ENCODE measurements around the gene CARD11. TPM values are rescaled to one million over a fixed set of nuclear protein-coding genes. Genes with fewer than 3 reads are reported as not detected.

The CARD11 gene
- total RNA-seq, 4 donors from 2014 or later: 0.96 to 47.5 (median 6.6) TPM

GRCh38 chr7:2903682-2904162 is 139.9 kb downstream of the CARD11 start:
- H3K36me3 ChIP-seq: no peaks in the 10 kb centered on the region
- no peaks in the 10 kb centered on the region for H3K9me3 ChIP-seq
- no peak overlapping the region for H3K4me3 ChIP-seq
- in situ Hi-C loops (cut with MboI; ENCODE audit: low pct_ligation_motif_present in 1 of 4, low pct_unique_long_range_greater_than_20kb in 1 of 4, low sequenced_read_pairs in 3 of 4): no loop called here
- intact Hi-C loops (cut with DNase I; ENCODE audit: low total_unique reads): no loop called here
- H3K27me3 ChIP-seq: no peaks in the 10 kb centered on the region
- no peak overlapping the region for H3K27ac ChIP-seq
- whole genome bisulfite sequencing, 2 donors (ENCODE audit: low coverage in 1 of 2): 83% methylated on average over 13 of the region's 15 CpGs; no CpG with 5 or more reads in 1 of the 2 donors
- TF ChIP-seq CTCF (IDR thresholded peaks at IDR 0.05) (no peak), EP300 (IDR thresholded peaks at IDR 0.05; ENCODE audit: low read depth) (no peak), POLR2A (IDR thresholded peaks at IDR 0.05) (no peak), POLR2AphosphoS5 (IDR thresholded peaks at IDR 0.05) (no peak)
- no peak for DNase-seq
- no peaks in the 10 kb centered on the region for H3K4me1 ChIP-seq

GRCh38 chr7:2897023-2897422 is 146.6 kb downstream of the CARD11 start:
- no peak for DNase-seq
- no peak overlapping the region for H3K4me3 ChIP-seq
- H3K9me3 ChIP-seq: no peaks in the 10 kb centered on the region
- H3K27me3 ChIP-seq: peaks cover 12% of the 10 kb centered on the region
- 75 to 86% methylated on average over 2 to 13 of the region's 13 CpGs for WGBS, 2 donors (ENCODE audit: low coverage in 1 of 2)
- in situ Hi-C loops (cut with MboI; ENCODE audit: low pct_ligation_motif_present in 1 of 4, low pct_unique_long_range_greater_than_20kb in 1 of 4, low sequenced_read_pairs in 3 of 4): loop anchor here in 2 of 4 donors (10.0 to 25.0 kb wide), 2 partner anchors 240 to 248 kb away; no protein-coding TSS in a partner anchor
- intact Hi-C loops (cut with DNase I; ENCODE audit: low total_unique reads): no loop called here
- no peak for TF ChIP-seq EP300 (IDR thresholded peaks at IDR 0.05; ENCODE audit: low read depth)
- TF ChIP-seq POLR2AphosphoS5 (IDR thresholded peaks at IDR 0.05): no peak
- TF ChIP-seq POLR2A (IDR thresholded peaks at IDR 0.05): no peak
- no peak for TF ChIP-seq CTCF (IDR thresholded peaks at IDR 0.05)
- no peaks in the 10 kb centered on the region for H3K4me1 ChIP-seq
- H3K27ac ChIP-seq: no peak overlapping the region
- no peaks in the 10 kb centered on the region for H3K36me3 ChIP-seq

GRCh38 chr7:2896131-2896530 is 147.5 kb downstream of the CARD11 start:
- WGBS, 2 donors (ENCODE audit: low coverage in 1 of 2): 79% methylated on average over 10 of the region's 10 CpGs; no CpG with 5 or more reads in 1 of the 2 donors
- Histone ChIP-seq H3K4me1 (no peaks in the 10 kb centered on the region), H3K36me3 (no peaks in the 10 kb centered on the region), H3K27me3 (peaks cover 16% of the 10 kb centered on the region), H3K27ac (no peak overlapping the region), H3K4me3 (no peak overlapping the region), H3K9me3 (no peaks in the 10 kb centered on the region)
- in situ Hi-C loops (cut with MboI; ENCODE audit: low pct_ligation_motif_present in 1 of 4, low pct_unique_long_range_greater_than_20kb in 1 of 4, low sequenced_read_pairs in 3 of 4) (loop anchor here in 2 of 4 donors (10.0 to 25.0 kb wide), 2 partner anchors 241 to 249 kb away; no protein-coding TSS in a partner anchor), intact Hi-C loops (cut with DNase I; ENCODE audit: low total_unique reads) (no loop called here)
- DNase-seq: no peak
- no peak for TF ChIP-seq POLR2A (IDR thresholded peaks at IDR 0.05)
- TF ChIP-seq CTCF (IDR thresholded peaks at IDR 0.05): no peak
- TF ChIP-seq POLR2AphosphoS5 (IDR thresholded peaks at IDR 0.05): no peak
- no peak for TF ChIP-seq EP300 (IDR thresholded peaks at IDR 0.05; ENCODE audit: low read depth)

- intact Hi-C loops (cut with DNase I; ENCODE audit: low total_unique reads): no loop called here
- H3K9me3 ChIP-seq: no peaks in the 10 kb centered on the region
- no peak for TF ChIP-seq POLR2A (IDR thresholded peaks at IDR 0.05)
- TF ChIP-seq POLR2AphosphoS5 (IDR thresholded peaks at IDR 0.05): no peak
- no peak for TF ChIP-seq CTCF (IDR thresholded peaks at IDR 0.05)
- TF ChIP-seq EP300 (IDR thresholded peaks at IDR 0.05; ENCODE audit: low read depth): no peak
- in situ Hi-C loops (cut with MboI; ENCODE audit: low pct_ligation_motif_present in 1 of 4, low pct_unique_long_range_greater_than_20kb in 1 of 4, low sequenced_read_pairs in 3 of 4): loop anchor here in 2 of 4 donors (10.0 to 25.0 kb wide), 2 partner anchors 243 to 250 kb away; no protein-coding TSS in a partner anchor
- peaks cover 16% of the 10 kb centered on the region for H3K27me3 ChIP-seq
- DNase-seq: peak; percentile 55
- H3K36me3 ChIP-seq: no peaks in the 10 kb centered on the region
- H3K4me1 ChIP-seq: no peaks in the 10 kb centered on the region
- H3K27ac ChIP-seq: peak overlapping the region in 1 of 4 donors; percentile 12
- WGBS, 2 donors (ENCODE audit: low coverage in 1 of 2): 34 to 36% methylated on average over 6 to 17 of the region's 17 CpGs
- H3K4me3 ChIP-seq: no peak overlapping the region
Observed at GRCh38 chr7:2894118-2894940, 149.3 kb downstream of the CARD11 start.
